Measurements from ENCODE around the gene TRHDE. TPM values are rescaled to one million over a fixed set of nuclear protein-coding genes. Genes with fewer than 3 reads are reported as not detected.

TRHDE gene
- total RNA-seq, 4 donors from 2014 or later, result 0.05 to 0.81 (median 0.40) TPM

DNA sequence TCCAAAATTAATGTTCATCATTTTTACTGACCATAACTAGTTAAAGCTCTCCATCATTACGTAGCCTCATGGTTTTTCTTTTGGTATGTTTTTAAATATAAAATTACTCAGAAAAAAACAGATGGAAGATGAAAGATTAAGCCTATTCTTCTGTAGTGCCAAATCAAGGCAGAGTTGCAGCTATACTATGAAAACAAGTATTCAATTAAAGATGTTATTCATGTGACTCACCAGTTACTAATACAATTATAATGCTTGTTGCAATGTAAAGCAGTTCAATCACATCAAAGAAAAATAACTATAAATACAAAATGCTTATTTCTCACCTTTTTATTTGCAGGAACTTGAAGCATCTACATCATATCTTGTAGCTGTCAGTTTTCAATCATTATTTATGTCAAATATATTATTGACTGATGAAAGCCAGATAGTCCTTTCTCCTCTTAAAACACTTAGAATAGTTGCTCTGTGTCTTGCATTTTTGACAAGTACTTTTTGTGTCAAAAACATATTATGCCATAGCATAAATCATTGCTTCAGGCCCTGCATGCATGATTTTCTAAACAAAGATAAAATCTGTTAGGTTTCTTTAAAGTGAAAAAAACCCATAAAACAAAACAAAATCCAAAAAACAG is 36.0 kb upstream of the TRHDE start:
- Histone ChIP-seq H3K36me3 (no peaks in the 10 kb centered on the region), H3K27me3 (no peaks in the 10 kb centered on the region), H3K27ac (no peak overlapping the region), H3K4me1 (no peaks in the 10 kb centered on the region), H3K4me3 (replicated peaks in 1 of 3) (no peak overlapping the region), H3K9me3 (no peaks in the 10 kb centered on the region)
- intact Hi-C loops (cut with DNase I), result no loop called here
- TF ChIP-seq, protein P1, sequence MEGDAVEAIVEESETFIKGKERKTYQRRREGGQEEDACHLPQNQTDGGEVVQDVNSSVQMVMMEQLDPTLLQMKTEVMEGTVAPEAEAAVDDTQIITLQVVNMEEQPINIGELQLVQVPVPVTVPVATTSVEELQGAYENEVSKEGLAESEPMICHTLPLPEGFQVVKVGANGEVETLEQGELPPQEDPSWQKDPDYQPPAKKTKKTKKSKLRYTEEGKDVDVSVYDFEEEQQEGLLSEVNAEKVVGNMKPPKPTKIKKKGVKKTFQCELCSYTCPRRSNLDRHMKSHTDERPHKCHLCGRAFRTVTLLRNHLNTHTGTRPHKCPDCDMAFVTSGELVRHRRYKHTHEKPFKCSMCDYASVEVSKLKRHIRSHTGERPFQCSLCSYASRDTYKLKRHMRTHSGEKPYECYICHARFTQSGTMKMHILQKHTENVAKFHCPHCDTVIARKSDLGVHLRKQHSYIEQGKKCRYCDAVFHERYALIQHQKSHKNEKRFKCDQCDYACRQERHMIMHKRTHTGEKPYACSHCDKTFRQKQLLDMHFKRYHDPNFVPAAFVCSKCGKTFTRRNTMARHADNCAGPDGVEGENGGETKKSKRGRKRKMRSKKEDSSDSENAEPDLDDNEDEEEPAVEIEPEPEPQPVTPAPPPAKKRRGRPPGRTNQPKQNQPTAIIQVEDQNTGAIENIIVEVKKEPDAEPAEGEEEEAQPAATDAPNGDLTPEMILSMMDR (IDR thresholded peaks at IDR 0.05), result no peak
- no peak for TF ChIP-seq POLR2A (IDR thresholded peaks at IDR 0.05)
- WGBS, 2 donors, result 69 to 72% methylated on average over 1 of the region's 1 CpG
- DNase-seq, result no peak

DNA sequence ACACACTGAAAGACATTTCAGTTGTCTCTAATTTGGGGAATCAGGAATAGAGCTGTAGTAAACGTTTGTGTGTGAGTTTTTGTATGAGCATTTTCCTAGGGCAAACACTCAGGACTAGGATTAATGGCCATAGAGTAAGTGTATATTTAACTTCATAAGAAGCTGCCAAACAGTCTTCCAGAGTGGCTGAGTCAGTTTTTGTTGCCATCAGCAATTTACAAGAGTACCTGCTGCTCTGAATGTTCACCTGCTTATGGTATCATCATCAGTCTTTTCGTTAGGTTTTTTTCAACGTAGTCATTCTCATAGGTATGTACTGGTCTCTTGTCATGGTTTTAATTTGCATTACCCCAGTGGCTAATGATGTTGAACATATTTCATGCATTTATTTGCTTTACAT is 30.6 kb upstream of the TRHDE start:
- no peak for DNase-seq
- intact Hi-C loops (cut with DNase I), result no loop called here
- Histone ChIP-seq H3K36me3 (no peaks in the 10 kb centered on the region), H3K4me1 (no peaks in the 10 kb centered on the region), H3K27me3 (no peaks in the 10 kb centered on the region), H3K27ac (no peak overlapping the region), H3K4me3 (replicated peaks in 1 of 3) (no peak overlapping the region), H3K9me3 (no peaks in the 10 kb centered on the region)
- 78 to 84% methylated on average over 3 of the region's 3 CpGs for WGBS, 2 donors
- TF ChIP-seq, protein P1 (IDR thresholded peaks at IDR 0.05), result no peak
- no peak for TF ChIP-seq POLR2A (IDR thresholded peaks at IDR 0.05)

DNA sequence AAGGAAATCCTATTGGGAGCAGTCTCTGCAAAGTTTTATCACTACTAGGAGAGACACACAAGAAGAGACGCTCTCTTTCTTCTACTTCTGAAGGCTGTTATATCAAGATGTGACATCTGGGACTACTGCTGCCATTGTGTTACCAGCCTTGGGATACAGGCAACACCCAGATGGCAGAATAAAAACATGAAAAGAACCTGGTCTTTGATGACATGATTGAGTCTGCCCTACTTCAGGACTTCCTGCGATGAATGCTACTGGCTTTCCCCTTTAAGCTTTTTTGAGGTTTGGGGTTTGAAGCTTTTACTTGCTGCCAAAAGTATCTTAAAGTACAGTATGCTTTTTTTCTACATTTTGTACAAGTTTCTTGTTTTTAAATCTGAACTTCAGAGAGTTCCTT is 29.2 kb upstream of the TRHDE start:
- WGBS, 2 donors, result 91 to 95% methylated on average over 2 of the region's 2 CpGs
- Histone ChIP-seq H3K27ac (no peak overlapping the region), H3K36me3 (no peaks in the 10 kb centered on the region), H3K9me3 (no peaks in the 10 kb centered on the region), H3K4me3 (replicated peaks in 1 of 3) (no peak overlapping the region), H3K27me3 (no peaks in the 10 kb centered on the region), H3K4me1 (no peaks in the 10 kb centered on the region)
- intact Hi-C loops (cut with DNase I), result no loop called here
- no peak for TF ChIP-seq POLR2A (IDR thresholded peaks at IDR 0.05)
- TF ChIP-seq, protein P1 (IDR thresholded peaks at IDR 0.05), result no peak
- DNase-seq, result no peak

DNA sequence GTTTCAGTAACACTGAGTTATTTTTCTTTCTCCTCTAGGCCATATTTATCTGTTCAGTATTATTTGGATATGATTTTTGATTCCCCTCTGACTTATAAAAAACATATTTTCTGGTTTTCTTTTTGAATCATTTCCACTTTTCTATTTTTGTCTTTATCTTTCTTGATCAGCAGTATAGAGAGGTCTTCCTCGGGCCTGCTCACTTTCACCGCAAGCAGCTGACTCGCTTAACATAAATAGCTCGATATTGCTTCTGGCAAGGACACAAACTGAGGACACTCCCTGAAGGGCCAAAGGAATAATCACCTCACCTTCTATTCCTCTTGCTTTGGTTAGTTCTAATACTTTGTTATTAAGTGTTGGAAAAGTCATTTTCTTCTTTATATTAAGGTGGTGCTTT is 25.8 kb upstream of the TRHDE start:
- Histone ChIP-seq H3K4me3 (replicated peaks in 1 of 3) (no peak overlapping the region), H3K9me3 (no peaks in the 10 kb centered on the region), H3K4me1 (no peaks in the 10 kb centered on the region), H3K27me3 (no peaks in the 10 kb centered on the region), H3K36me3 (no peaks in the 10 kb centered on the region), H3K27ac (no peak overlapping the region)
- WGBS, 2 donors, result 53 to 67% methylated on average over 4 of the region's 4 CpGs
- intact Hi-C loops (cut with DNase I), result no loop called here
- no peak for DNase-seq
- no peak for TF ChIP-seq POLR2A (IDR thresholded peaks at IDR 0.05)
- TF ChIP-seq, protein P1 (IDR thresholded peaks at IDR 0.05), result no peak

DNA sequence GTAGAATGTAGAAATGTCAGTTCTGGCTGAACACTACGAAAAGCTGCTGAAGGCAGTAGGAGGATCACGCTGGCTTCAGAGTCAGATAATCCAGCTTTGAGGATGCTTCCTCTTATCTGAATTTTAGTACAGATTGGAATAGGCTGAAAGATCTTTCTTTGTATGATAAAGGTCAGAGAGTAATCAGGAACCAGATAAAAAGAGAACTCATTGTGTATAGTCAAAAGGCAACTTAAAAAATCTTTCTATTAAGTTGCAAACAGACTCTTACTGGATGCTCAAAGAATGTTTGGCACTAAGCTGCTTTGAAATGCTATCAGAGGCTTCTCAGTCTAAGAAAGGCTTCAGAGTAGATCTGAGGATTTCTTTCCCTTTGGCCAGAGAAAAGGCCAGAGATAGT is 21.8 kb upstream of the TRHDE start:
- Histone ChIP-seq H3K9me3 (no peaks in the 10 kb centered on the region), H3K4me1 (no peaks in the 10 kb centered on the region), H3K36me3 (no peaks in the 10 kb centered on the region), H3K27ac (no peak overlapping the region), H3K27me3 (no peaks in the 10 kb centered on the region), H3K4me3 (replicated peaks in 1 of 3) (no peak overlapping the region)
- intact Hi-C loops (cut with DNase I), result no loop called here
- DNase-seq, result no peak
- 66 to 75% methylated on average over 2 of the region's 2 CpGs for WGBS, 2 donors
- TF ChIP-seq, protein P1 (IDR thresholded peaks at IDR 0.05), result no peak
- no peak for TF ChIP-seq POLR2A (IDR thresholded peaks at IDR 0.05)
